ENCODE results near the gene LRP1B. TPM values are rescaled to one million over a fixed set of nuclear protein-coding genes. Genes with fewer than 3 reads are reported as not detected.

Gene LRP1B
- total and polyA plus RNA-seq, 2 of the 8 experiments (the other 6 are each of a cell fraction or from before 2014, with no cell fraction given) = 0.03 TPM; not detected in 1

DNA sequence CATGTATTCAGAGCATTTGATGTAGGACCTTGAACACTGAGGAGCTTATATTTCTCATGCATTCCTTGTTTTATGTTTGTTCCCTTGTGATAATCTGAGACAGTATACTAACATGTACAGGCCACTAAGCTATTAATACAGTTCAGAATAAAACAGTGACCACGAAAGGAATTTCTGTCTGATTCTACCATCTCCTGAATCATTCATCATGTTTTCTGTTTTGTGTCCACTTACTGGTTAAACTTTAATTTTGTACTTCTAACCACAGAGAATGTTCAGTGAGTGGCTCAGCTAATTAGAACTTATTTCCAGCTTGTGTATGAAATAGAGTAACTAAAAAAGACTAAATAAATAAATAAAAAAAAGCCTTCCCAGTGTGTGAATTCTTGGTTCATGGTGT lies 110.4 kb downstream of the LRP1B start:
- no peaks in the 10 kb centered on the region for H3K27me3 ChIP-seq (replicated peaks in 1 of 4; ENCODE audit: control insufficient read depth in 3 of 4, extremely low read depth in 1 of 4, insufficient read depth in 3 of 4, low read length in 3 of 4)
- no peak for FAIRE-seq
- 83% methylated on average over 1 of the region's 1 CpG; no CpG with 5 or more reads in 1 of the 2 experiments for WGBS, 2 experiments (ENCODE audit: extremely low coverage in 1 of 2, insufficient coverage in 1 of 2, insufficient read length in 1 of 2, insufficient replicate concordance in 2 of 2, low coverage in 1 of 2, low lambda C conversion rate in 2 of 2, missing lambda C conversion rate in 1 of 2)
- no peak overlapping the region for H2BK120ac ChIP-seq (replicated peaks; ENCODE audit: low read depth, low read length)
- no peaks in the 10 kb centered on the region for H3K36me3 ChIP-seq (ENCODE audit: control insufficient read depth in 2 of 4, insufficient read depth in 4 of 4, low read length in 3 of 4)
- no peak overlapping the region for H3K23ac ChIP-seq (ENCODE audit: insufficient read length)
- no peak overlapping the region for H2AK5ac ChIP-seq (ENCODE audit: low read depth, low read length)
- H4K91ac ChIP-seq (replicated peaks; ENCODE audit: insufficient read length, low read length) = no peak overlapping the region
- no peak overlapping the region for H2BK5ac ChIP-seq (ENCODE audit: low read depth, low read length)
- no peak overlapping the region for H2AFZ ChIP-seq (ENCODE audit: low read length)
- ChIA-PET POLR2A (ENCODE audit: partially characterized antibody) (no interaction called here), CTCF (ENCODE audit: partially characterized antibody) (no interaction called here)
- no peak overlapping the region for H2BK12ac ChIP-seq (ENCODE audit: low read depth, low read length)
- H2BK20ac ChIP-seq (ENCODE audit: low read length) = no peak overlapping the region
- TF ChIP-seq KDM4A (IDR thresholded peaks at IDR 0.05; ENCODE audit: low read depth, low read length, severe bottlenecking) (no peak), RAD21 (IDR thresholded peaks at IDR 0.05 in 1 of 2, conservative IDR thresholded peaks at IDR 0.05 in 1 of 2; ENCODE audit: low read depth in 2 of 2, low read length in 2 of 2) (no peak), SIRT6 (IDR thresholded peaks at IDR 0.05; ENCODE audit: low read length) (no peak), SP1 (IDR thresholded peaks at IDR 0.05; ENCODE audit: low read depth, low read length) (no peak)
- no peaks in the 10 kb centered on the region for H3K4me1 ChIP-seq (replicated peaks in 1 of 4; ENCODE audit: control insufficient read depth in 3 of 4, insufficient read depth in 4 of 4, low read length in 3 of 4)
- no peak overlapping the region for H3K4ac ChIP-seq (replicated peaks; ENCODE audit: insufficient read length, low read depth, low read length)
- H3K27ac ChIP-seq (ENCODE audit: low read depth, low read length) = no peak overlapping the region
- H3K14ac ChIP-seq (ENCODE audit: insufficient read length) = no peak overlapping the region
- no peaks in the 10 kb centered on the region for H3K9me3 ChIP-seq (ENCODE audit: insufficient read depth in 2 of 2, low read depth in 1 of 2, low read length in 1 of 2)
- no peak overlapping the region for H4K5ac ChIP-seq (ENCODE audit: insufficient read length, low read depth, low read length)
- no peak overlapping the region for H3K4me2 ChIP-seq (ENCODE audit: insufficient read depth in 1 of 2, low read depth in 2 of 2, low read length in 2 of 2)
- no peak for DNase-seq (ENCODE audit: low read depth in 1 of 2, low spot score in 2 of 2)
- no peak overlapping the region for H3K56ac ChIP-seq (replicated peaks; ENCODE audit: insufficient read length, low read depth, low read length)
- H3K18ac ChIP-seq (ENCODE audit: extremely low read depth, low read length) = no peak overlapping the region
- no peak overlapping the region for H3K4me3 ChIP-seq (ENCODE audit: extremely low read depth in 1 of 4, insufficient read depth in 2 of 4, low read depth in 3 of 4, low read length in 4 of 4)
- no peaks in the 10 kb centered on the region for H3K79me2 ChIP-seq (ENCODE audit: control insufficient read depth in 1 of 2, insufficient read depth in 2 of 2, low read length in 2 of 2)
- H2BK15ac ChIP-seq (ENCODE audit: low read length) = no peak overlapping the region
- no peak overlapping the region for H4K8ac ChIP-seq (ENCODE audit: extremely low read depth, insufficient read depth, low read length)
- H4K20me1 ChIP-seq (replicated peaks in 1 of 2; ENCODE audit: control insufficient read depth in 1 of 2, insufficient read depth in 2 of 2, low read length in 2 of 2) = no peaks in the 10 kb centered on the region
- H3K23me2 ChIP-seq (ENCODE audit: low read depth, low read length) = no peaks in the 10 kb centered on the region
- no peaks in the 10 kb centered on the region for H3K79me1 ChIP-seq (ENCODE audit: low read depth, low read length)
- no peak overlapping the region for H3K9ac ChIP-seq (replicated peaks in 1 of 4; ENCODE audit: extremely low read depth in 1 of 4, low read depth in 3 of 4, low read length in 3 of 4)

Data from H1 (cell line).